PC-9 (cell line): Measurements from ENCODE around the gene CCNL2.

Source experiments
- EZH2 ChIP-seq: fragments of 200-600 bp; sonication (generic); IDR thresholded peaks from 2 replicates; pipeline ENCODE4 v1.8.0; 2017; ENCODE audit warnings: antibody characterized with exemption, low read depth
- TF ChIP-seq, protein P1 (sequence below): fragments of 200-600 bp; sonication (generic); conservative IDR thresholded peaks from 2 replicates; pipeline ENCODE4 v1.6.1; 2017; ENCODE audit warnings: mixed run types, antibody characterized with exemption, mild to moderate bottlenecking, moderate library complexity

DNA sequence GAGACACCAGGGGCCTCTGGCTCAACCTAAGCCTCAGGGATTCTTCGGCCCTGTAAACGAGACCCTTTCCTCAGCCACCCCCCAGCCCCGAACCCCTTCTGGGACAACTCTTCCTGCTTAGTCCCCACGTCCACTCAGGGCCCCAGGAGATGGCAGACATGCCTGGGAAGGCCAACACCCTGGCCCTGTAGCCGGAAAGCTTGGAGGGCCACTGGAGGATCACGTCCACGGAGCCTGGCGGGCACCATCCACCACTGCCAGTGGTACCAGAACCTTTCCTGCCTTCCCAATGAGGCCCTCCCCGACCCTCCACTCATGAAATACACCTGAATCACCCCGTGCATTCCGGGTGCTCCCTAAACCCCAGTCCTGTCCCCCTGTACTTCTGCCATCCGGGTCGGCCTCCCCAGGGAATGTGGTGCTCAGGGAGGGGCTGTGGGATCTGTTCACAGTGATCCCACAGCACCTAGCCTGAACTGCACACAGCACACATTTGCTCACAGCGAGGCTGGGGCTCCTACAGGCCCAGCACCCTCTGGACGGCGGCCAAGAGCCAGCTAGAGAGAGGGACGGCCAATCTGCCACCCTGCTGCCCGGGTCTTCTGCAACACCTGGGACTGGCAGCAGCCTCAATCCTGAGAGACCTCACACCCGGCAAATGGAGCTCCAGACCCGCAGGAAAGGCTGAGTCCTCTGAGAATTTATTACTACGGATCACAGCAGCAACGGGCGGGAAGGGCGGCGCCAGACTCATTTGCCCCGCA is 25.9 kb downstream of the CCNL2 start:
- TF ChIP-seq, protein P1, sequence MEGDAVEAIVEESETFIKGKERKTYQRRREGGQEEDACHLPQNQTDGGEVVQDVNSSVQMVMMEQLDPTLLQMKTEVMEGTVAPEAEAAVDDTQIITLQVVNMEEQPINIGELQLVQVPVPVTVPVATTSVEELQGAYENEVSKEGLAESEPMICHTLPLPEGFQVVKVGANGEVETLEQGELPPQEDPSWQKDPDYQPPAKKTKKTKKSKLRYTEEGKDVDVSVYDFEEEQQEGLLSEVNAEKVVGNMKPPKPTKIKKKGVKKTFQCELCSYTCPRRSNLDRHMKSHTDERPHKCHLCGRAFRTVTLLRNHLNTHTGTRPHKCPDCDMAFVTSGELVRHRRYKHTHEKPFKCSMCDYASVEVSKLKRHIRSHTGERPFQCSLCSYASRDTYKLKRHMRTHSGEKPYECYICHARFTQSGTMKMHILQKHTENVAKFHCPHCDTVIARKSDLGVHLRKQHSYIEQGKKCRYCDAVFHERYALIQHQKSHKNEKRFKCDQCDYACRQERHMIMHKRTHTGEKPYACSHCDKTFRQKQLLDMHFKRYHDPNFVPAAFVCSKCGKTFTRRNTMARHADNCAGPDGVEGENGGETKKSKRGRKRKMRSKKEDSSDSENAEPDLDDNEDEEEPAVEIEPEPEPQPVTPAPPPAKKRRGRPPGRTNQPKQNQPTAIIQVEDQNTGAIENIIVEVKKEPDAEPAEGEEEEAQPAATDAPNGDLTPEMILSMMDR: no peak
- TF ChIP-seq EZH2: no peak
